Measurements from ENCODE around the gene SDHC. TPM values are rescaled to one million over a fixed set of nuclear protein-coding genes. Genes with fewer than 3 reads are reported as not detected.
"Not testable (repeated sequence)": the region's sequence is repeated elsewhere in the genome, so short reads cannot be mapped to it uniquely, and the experiment has no call there.

Gene SDHC
- total RNA-seq, 1 donor from 2014 or later, result 31.2 TPM

- DNase-seq (ENCODE audit: low read depth, low spot score), result no peak
These were observed 2.5 kb upstream of the SDHC start for GRCh38 chr1:161311595-161312181.

- DNase-seq (ENCODE audit: low read depth, low spot score), result no peak
These were observed 504 bp upstream of the SDHC start for GRCh38 chr1:161313554-161314200.

GRCh38 chr1:161315841-161316674 lies 1.9 kb downstream of the SDHC start:
- not testable (repeated sequence) for DNase-seq (ENCODE audit: low read depth, low spot score)

GRCh38 chr1:161324020-161324419 lies 9.8 kb downstream of the SDHC start:
- no peak for DNase-seq (ENCODE audit: low read depth, low spot score)

- no peak for DNase-seq (ENCODE audit: low read depth, low spot score)
These were observed 16.2 kb downstream of the SDHC start for GRCh38 chr1:161330346-161330745.

GRCh38 chr1:161333166-161333565 lies 19.0 kb downstream of the SDHC start:
- no peak for DNase-seq (ENCODE audit: low read depth, low spot score)

GRCh38 chr1:161335796-161336195 lies 21.6 kb downstream of the SDHC start:
- no peak for DNase-seq (ENCODE audit: low read depth, low spot score)

- no peak for DNase-seq (ENCODE audit: low read depth, low spot score)
These were observed 28.0 kb downstream of the SDHC start for GRCh38 chr1:161342177-161342576.

GRCh38 chr1:161342821-161343220 lies 28.6 kb downstream of the SDHC start:
- no peak for DNase-seq (ENCODE audit: low read depth, low spot score)

- DNase-seq (ENCODE audit: low read depth, low spot score), result no peak
These were observed 36.5 kb downstream of the SDHC start for GRCh38 chr1:161350671-161351070.

GRCh38 chr1:161351482-161351881 lies 37.3 kb downstream of the SDHC start:
- no peak for DNase-seq (ENCODE audit: low read depth, low spot score)

- DNase-seq (ENCODE audit: low read depth, low spot score), result no peak
These were observed 42.9 kb downstream of the SDHC start for GRCh38 chr1:161357073-161357472.

GRCh38 chr1:161359291-161359690 lies 45.1 kb downstream of the SDHC start:
- no peak for DNase-seq (ENCODE audit: low read depth, low spot score)

- DNase-seq (ENCODE audit: low read depth, low spot score), result no peak
These were observed 50.2 kb downstream of the SDHC start for GRCh38 chr1:161364332-161364731.

- DNase-seq (ENCODE audit: low read depth, low spot score), result no peak
These were observed 51.0 kb downstream of the SDHC start for GRCh38 chr1:161365207-161365606.

- peak; percentile 57 for DNase-seq (ENCODE audit: low read depth, low spot score)
These were observed 53.7 kb downstream of the SDHC start, which contains the start of gene CFAP126 for GRCh38 chr1:161367684-161368400. TSS of gene CFAP126 (minus strand) at chr1:161367876. CDS start at chr1:161367868, 8 bp downstream.

GRCh38 chr1:161373442-161373841 lies 59.3 kb downstream of the SDHC start:
- DNase-seq (ENCODE audit: low read depth, low spot score), result no peak

- no peak for DNase-seq (ENCODE audit: low read depth, low spot score)
These were observed 60.2 kb downstream of the SDHC start for GRCh38 chr1:161374373-161374772.

GRCh38 chr1:161378014-161378413 lies 63.8 kb downstream of the SDHC start:
- DNase-seq (ENCODE audit: low read depth, low spot score), result no peak

- no peak for DNase-seq (ENCODE audit: low read depth, low spot score)
These were observed 64.9 kb downstream of the SDHC start for GRCh38 chr1:161379071-161379470.

- DNase-seq (ENCODE audit: low read depth, low spot score), result no peak
These were observed 67.5 kb downstream of the SDHC start for GRCh38 chr1:161381707-161382106.

All from pulmonary artery endothelial cell (primary cell).